ENCODE data around the gene MRPS34. TPM values are rescaled to one million over a fixed set of nuclear protein-coding genes. Genes with fewer than 3 reads are reported as not detected.

Gene MRPS34
- total and polyA plus RNA-seq, 9 of the 15 experiments (the other 6 are each of a cell fraction or from before 2014, with no cell fraction given), result 5.2 to 334 (median 92.8) TPM

GRCh38 chr16:1724491-1724890, 48.4 kb downstream of the MRPS34 start (continued):
- no peak for TF ChIP-seq PBX2 (CRISPR knock-in tag; IDR thresholded peaks at IDR 0.05; ENCODE audit: low read depth)
- no peak for TF ChIP-seq PBX2 (tag; conservative IDR thresholded peaks at IDR 0.05; ENCODE audit: low read depth)
- TF ChIP-seq POLR2A (conservative IDR thresholded peaks at IDR 0.05), result no peak
- TF ChIP-seq MED1 (CRISPR knock-in tag; IDR thresholded peaks at IDR 0.05; ENCODE audit: borderline replicate concordance), result no peak
- TF ChIP-seq EHMT2 (IDR thresholded peaks at IDR 0.05), result no peak
- TF ChIP-seq CTCFL (IDR thresholded peaks at IDR 0.05; ENCODE audit: borderline replicate concordance, insufficient read depth, low read depth, low read length, poor library complexity, severe bottlenecking), result no peak
- no peak for TF ChIP-seq GATAD2A (IDR thresholded peaks at IDR 0.05)
- no peak for TF ChIP-seq ZBTB11 (CRISPR knock-in tag; IDR thresholded peaks at IDR 0.05)
- TF ChIP-seq ETV1 (tag; conservative IDR thresholded peaks at IDR 0.05; ENCODE audit: low read depth), result no peak
- TF ChIP-seq ELK3 (CRISPR knock-in tag; IDR thresholded peaks at IDR 0.05), result no peak
- TF ChIP-seq TAF1 (IDR thresholded peaks at IDR 0.05; ENCODE audit: control insufficient read depth, extremely low read depth, insufficient read depth, low read length, severe bottlenecking), result no peak
- TF ChIP-seq ZNF121 (CRISPR knock-in tag; conservative IDR thresholded peaks at IDR 0.05), result no peak
- no peak for TF ChIP-seq YY1 (IDR thresholded peaks at IDR 0.05; ENCODE audit: borderline replicate concordance in 1 of 3, control insufficient read depth in 1 of 3, extremely low read depth in 1 of 3, insufficient read depth in 3 of 3, insufficient read length in 1 of 3, insufficient replicate concordance in 2 of 3, low read depth in 1 of 3, low read length in 2 of 3)
- no peak for TF ChIP-seq PTTG1 (tag; IDR thresholded peaks at IDR 0.05; ENCODE audit: low read depth)
- TF ChIP-seq CBX1 (IDR thresholded peaks at IDR 0.05; ENCODE audit: low read depth), result no peak
